ENCODE data around the gene POLR1E.
A peak's percentile ranks its signal among the peaks of the same experiment; 100 is the strongest.
"Not testable (repeated sequence)": the region's sequence is repeated elsewhere in the genome, so short reads cannot be mapped to it uniquely, and the experiment has no call there.

The POLR1E gene

DNA sequence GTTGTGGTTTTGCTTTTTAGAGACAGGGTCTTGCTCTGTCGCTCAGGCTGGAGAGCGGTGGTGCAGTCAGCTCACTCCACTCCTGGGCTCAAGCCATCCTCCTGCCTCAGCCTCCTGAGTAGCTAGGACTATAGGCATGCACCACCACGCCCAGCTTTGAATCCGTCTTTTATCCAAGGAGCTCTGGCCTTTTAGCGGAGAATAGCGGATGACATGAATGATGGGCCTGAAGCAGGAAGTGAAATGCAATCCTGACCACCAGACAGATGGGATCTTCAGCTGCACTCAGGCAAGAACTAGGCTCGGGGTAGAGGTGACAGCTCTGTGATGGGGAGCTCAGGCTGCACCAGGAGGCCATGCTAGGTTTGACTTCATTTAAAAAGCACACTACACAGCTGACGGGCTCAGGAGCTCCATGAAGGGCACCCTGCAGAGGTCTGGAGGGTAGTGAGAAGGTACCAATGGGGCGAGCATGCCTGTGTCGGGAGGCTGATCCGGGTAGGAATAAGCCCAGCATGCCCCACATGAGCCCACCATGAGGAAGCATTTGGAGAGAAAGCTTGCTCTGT is 21.9 kb downstream of the POLR1E start:
- no peak for DNase-seq

DNA sequence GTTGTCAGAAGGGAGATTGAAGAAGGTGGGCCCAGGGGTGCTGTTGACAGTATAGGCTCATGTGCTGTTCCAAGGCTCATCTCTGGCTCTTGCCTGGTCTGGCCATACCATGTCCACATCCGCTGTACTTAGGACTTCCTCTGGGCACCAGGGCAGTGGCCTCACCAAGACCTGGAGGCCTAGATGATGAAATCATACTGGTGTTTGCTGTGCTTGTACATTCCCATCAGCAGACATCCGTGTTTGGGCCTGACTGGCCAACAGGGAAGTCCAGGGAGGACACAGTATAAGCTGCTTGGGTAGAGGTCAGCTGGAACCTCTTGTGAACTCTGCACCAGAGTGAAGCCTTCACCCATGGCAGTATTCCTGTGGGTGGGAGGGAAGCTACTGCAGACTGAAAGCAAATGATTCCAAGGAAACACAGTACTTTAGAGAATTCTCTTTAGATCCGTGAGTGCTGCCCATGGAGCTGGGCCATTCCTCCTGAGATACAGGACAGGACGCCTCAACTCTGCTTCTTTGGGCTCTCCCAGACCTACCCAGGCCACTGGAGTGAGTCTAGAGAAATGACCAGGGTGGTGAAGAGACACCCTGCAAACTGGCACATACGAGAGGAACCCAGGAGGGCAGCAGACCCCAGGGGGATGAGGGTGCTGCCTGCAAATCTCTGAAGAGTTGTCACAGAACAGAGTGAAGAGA is 22.5 kb downstream of the POLR1E start:
- DNase-seq, result no peak

DNA sequence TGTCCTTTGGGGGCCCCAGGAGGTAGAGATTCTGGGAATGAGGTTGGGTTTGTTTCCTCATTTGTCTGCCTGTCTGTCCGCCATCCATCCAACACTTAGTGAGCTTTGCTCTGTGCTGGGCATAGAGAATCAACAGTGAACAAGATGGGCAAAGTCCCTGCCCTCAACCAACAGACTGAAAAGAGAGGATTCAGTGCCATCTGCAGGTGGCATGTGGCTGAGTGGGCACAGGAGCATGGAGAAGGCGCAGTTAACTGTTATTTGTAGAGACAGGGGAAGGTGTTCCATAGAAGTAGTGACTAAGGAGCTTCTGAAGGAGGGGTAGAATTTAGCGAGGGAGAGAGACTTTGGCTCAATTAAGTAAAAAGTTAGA is 23.1 kb downstream of the POLR1E start:
- no peak for DNase-seq

DNA sequence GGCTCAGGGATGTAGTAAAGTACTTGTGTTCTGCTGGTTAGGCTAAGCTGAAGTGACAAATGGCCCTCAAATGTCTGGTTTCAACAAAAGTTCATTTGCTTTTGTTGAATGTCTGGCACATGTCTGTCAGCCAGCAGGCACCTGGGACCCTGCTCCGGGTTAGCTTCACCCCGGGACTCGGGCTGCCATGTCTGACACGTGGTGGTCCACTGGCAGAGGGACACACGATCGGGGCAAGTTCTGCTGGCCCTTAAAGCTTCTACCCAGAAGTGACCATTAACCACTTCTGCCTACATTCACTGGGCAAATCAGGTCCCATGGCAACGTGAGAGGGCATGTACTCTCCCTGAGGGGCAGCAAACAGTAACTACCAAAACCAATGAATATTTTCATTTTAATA is 23.8 kb downstream of the POLR1E start:
- no peak for DNase-seq

DNA sequence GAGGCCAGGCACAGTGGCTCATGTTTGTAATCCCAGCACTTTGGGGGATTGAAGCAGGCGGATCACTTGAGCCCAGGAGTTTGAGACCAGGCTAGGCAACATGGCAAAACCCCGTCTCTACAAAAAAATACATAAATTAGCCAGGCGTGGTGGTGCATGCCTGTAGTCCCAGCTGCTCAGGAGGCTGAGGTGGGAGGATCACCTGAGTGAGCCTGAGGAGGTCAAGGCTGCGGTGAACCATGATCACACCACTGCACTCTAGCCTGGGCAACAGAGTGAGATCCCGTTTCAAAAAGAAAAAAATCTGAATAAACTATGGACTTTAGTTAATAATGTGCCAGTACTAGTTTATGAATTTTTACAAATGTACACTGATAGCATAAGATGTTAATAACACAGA is 24.3 kb downstream of the POLR1E start:
- not testable (repeated sequence) for DNase-seq

DNA sequence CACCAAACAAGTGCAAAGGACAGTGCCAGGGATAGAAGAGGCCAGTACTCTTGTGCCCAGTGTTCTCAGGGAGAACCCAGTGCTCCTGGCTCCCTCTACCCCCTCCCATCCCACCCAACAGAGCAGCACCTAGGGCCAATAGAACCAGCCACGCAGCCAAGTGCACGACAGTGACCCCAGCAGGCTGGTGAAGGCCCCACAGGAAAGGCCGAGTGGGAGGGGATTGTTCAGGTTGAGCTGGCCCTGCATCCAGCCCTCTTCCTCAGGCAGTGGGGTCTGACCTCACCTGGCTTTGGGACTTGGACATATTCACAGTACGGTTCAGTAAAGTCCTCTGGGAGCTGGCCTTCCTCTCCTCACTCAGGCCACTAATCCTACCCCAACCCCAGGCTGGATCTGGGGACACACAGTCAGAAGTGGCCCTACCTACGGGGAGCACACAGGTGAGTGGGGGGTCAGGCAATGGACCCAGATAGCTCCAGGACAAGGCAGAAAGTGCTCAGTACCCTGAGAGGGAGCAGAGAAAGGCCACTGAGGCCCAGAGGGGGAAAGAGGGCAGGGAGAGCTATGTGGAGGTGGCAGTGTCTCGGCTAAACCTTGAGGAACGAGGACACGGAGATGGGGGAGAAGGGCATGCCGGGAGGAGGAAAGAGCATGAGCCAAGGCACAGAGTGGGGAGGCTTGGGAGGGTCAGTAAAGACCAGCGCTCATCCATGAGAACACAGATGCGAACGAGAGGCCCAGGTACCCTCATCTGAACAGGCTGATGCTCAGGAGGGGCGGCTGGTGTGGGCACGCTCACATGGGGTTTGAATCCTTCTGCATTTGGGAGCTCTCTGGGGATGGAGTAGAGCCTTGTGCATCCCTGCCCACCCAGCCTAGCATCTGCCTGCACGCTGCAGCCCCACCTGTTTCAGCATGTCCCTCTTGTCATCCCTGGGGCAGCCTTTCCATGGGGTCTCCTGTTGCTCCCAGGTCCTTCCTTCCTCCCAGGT is 25.6 kb downstream of the POLR1E start:
- DNase-seq, result peak; percentile 11

DNA sequence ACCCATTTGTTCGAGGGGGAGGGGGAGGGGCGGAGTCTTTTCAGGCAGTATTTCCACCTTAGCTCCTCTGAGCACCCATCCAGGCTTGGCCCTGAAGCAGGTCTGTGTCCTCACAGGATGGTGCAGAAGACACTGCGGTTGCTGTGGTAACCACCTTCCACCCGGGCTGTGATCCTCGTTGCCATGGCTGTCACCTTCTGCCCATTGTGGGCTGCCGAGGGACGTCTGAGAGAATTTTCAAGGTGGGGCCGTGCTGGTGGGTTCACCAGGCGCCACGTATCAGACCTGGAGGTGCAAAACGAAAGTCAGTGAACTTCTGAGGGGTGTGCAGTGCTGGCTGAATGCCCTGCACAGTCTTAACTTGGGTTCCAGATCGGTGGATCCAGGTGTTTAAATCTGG is 26.7 kb downstream of the POLR1E start:
- DNase-seq, result no peak

DNA sequence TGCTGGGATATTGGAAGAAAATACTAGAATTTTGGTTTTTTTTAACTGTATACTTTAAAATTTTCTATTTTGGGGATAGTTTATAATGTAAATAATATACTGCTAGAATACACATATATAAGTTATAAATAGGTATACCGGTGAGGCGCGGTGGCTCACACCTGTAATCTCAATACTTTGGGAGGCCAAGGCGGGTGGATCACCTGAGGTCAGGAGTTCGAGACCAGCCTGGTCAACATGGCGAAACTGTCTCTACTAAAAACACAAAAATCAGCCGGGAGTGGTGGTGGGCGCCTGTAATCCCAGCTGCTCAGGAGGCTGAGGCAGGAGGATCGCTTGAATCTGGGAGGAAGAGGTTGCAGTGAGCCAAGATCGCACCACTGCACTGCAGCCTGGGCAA is 28.7 kb downstream of the POLR1E start:
- DNase-seq, result not testable (repeated sequence)

DNA sequence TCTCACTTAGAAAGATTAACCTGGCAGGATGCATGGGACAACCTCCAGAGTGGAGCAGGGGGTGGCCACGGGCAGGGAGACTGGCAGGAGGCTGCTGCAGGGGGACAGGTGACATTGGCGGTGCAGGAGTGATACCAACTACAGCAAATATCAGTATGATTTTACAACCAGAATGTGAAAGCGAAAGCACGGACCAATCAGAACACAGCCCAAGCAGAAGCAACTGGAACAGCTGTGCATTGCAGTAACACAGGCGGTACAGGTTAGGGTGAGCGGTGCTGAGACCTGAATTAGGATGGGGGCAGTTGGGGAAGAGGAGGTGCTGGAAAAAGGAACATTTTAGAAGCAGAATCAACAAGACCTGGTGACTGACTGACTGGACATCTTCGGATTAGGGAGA is 29.3 kb downstream of the POLR1E start:
- no peak for DNase-seq

DNA sequence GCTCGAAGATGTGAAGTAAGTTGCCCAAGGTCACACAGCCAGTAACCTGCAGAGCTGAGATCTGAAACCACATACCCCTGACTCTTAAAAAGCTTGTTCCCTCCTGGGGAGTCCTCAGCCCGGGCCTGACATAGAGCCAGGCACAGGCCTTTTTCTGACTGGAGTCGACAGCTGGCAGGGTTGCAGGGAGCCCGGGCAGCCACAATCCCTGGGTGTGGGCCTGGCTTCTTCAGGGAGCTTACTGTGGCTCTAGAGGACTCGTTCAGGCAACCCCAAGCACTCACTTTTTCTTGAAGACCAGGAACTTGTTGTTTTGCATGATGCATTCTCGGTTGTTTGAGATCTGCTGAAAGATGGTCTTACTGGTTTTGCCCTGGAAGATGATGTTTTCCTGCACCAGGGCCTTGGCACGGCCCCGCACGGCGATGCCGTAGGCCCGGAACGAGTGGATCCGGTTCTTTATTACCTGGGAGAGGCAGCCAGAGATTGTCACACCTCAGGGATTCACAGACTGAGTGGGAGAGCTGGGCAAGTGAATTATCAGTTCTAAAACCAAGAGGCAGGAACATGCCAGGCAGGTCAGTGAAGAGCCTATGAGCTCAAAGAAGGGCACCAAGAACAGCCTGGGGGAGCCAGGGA is 30.0 kb downstream of the POLR1E start:
- no peak for DNase-seq

DNA sequence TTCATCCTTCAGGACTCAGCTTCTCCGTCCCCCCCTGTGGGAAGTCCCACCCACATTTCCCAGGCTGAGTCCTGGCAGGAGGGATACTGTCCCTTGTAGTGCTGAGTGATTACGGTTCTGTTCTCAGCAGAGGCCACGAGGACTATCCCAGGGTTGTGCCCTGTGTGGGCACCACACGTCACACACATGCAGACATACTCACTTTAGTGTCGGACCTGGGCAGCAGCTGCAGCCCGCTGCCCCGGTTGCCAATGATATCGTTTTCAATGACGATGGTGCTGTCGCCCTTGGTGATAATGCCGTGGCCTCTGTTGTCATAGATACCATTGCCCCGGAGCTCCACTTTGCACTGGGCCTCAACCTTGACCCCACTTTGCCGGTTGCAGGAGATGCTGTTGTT is 32.2 kb downstream of the POLR1E start:
- no peak for DNase-seq

DNA sequence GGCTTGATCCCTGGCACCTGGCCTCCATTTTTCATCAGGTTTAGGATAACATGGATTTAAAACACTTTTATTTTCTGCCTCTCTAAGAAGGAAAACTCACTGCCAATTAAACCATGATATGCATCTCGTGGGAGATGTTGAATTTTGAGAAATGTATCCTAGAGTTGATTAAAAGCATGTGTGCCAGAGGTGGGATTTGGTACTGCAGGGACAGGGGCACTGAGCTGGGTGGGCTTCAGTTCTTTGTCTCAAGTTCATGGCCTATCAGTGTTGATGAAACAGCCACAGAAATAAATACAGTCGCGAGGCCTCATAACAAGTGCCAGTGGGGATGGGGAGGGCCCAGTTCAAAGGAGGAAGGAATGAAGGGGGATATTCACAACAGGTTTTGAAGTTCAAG is 34.9 kb downstream of the POLR1E start:
- DNase-seq, result no peak

DNA sequence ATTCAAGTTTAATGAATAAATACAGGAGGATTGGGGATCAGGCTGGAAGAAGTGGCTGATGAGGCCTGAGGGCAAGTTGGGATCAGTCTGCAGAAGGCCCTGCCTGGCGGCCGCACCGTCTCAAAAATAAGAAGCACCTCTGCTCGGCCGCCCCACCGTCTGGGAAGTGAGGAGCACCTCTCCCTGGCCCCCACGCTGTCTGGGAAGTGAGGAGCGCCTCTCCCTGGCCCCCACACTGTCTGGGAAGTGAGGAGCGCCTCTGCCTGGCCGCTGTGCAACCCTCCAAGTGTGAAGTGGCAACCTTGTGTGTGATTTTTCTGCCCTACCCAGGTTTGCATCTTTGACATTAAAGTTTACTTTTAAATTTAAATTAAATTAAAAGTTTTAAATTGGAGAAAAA is 35.4 kb downstream of the POLR1E start:
- no peak for DNase-seq

DNA sequence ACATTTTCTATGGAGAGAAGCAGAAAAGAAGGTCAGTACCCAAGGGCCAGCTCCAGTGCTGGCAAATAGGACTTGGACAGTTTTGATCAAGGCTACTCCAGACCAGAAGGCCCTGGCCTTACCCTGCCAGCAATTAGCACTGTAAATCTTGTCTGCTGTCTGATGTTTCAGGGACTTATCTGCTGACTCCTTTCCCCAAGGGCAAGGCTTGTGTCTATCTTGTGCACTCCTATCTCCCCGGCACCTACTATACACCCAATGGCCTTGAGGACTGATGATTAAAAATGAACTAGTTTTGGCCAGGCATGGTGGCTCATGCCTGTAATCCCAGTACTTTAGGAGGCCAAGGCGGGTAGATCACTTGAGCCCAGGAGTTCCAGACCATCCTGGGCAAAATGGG is 37.2 kb downstream of the POLR1E start:
- DNase-seq, result no peak

DNA sequence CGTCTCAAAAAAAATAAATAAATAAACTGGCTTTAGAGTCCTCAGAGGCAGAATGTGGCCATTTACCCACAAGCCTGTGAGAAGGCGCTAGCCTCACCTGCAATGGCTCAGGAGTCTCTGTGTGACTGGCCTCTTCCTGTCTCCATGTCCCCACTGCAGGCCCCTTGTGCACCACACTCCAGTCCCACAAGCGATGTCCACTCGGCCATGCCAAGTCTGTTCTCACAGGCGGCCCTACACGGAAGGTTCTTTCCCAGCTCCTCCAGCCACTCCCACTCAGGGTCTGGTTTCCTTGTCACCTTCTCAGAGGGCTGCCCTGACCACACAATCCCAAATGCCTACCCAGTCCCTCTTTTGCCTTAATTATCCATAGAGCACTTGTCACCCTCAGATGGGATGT is 38.2 kb downstream of the POLR1E start:
- DNase-seq, result no peak

DNA sequence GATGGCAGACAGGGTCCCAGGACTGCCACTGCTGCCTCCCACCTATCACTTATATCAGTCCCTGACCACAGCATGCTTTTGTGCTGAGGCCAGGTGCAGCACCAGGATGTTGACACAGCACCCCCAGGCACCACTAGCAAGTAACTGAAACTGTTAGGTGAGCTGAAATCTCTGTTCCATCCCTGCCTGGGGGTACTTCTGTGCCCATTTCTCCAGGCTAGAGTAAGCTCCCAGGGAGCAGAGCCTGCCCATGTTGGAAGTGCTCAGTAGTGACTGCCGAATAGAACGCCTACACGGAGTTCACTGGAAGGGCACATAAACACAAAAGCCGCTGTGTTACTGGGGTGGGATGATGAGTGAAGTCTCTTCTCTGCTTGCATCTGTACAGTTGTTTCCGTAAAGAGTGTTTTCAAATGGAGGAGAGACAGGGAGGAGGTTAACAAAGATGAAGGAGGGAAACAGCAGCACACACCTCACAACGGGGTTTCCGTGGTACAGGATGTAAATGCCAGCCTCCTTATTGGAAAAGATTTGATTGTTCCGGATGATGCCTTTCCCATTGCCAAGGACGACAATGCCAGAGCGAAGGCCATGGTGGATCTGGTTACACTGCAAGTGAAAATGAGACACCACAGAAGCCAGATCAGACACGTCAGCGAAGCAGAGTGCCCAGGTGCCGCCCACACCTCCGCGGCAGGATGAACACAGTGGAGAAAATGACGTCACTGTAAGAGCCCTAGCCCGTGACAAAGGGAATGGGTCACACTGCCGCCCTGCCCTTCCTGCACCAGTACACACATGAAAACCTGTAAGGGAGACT is 43.1 kb downstream of the POLR1E start:
- DNase-seq, result no peak

DNA sequence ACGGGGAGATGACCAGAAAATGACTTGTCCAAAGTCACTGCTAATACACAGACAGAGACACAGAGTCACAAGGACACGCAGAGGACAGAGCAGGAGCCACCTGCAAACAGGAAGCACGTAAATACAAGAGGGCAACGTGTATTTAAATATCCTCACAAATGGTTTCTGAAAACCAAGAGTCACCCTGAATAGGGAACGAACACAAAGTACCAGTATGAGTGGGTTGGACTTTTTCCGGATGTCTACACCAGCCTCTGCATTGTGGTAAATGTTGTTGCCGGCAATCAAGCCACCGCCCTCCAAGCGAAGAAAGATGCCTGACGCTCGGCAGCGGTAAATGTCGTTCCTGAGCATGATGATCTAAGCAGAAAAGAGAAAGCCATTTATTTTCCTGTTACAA is 46.0 kb downstream of the POLR1E start:
- no peak for DNase-seq

DNA sequence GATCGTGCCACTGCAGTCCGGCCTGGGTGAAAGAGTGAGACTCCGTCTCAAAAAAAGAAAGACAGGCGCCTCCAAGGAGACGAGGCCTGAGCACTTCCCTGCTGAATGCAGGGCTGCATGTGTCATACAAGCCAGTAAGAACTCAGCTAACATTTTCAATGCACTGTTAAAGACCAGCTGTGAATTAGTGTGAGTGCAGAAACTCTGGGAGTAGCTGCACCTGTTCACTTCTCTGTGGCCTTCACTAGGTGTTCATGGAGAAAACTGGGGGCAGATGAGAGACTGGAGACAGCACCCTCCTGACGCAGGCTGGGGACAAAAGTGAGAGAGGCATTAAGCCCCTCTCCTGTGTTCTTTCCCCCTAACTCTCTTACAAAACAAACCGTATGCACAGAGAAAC is 48.7 kb downstream of the POLR1E start:
- no peak for DNase-seq

DNA sequence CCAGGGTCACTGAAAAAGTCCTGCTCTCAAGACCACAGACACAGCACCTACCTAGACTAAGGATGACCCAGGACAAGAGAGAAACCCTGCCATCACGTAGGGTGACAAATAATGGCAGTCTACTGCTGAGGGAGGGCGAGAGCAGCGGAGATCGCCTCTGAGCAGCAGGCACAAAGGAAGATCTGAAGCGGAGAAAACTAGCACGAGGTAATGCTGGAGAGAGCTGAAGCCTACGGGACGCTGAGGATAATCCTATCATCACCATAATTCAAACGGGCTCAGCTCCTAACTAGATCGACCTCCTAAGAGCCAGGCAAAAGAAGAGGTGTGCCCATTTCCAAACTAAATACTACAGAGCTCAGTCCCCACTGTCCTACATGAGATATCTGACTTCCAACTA is 49.2 kb downstream of the POLR1E start:
- no peak for DNase-seq

DNA sequence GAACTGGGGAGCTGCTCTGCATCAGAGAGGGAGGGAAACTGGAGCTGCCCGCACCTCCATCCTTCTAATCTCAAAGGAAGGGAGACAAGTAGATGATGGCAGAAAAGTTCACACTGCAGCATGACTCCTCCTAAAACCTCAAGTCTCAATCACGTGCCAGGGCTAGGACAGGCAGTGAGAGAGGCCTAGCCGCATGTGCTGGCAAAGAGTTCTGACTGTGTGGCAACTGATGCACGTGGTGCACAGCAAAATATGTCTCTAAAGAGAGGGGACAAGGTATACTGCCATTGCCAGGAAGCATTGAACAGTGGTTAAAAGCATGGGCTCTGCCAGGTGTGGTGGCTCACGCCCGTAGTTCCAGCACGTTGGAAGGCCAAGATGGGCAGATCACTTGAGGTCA is 52.4 kb downstream of the POLR1E start:
- no peak for DNase-seq

DNA sequence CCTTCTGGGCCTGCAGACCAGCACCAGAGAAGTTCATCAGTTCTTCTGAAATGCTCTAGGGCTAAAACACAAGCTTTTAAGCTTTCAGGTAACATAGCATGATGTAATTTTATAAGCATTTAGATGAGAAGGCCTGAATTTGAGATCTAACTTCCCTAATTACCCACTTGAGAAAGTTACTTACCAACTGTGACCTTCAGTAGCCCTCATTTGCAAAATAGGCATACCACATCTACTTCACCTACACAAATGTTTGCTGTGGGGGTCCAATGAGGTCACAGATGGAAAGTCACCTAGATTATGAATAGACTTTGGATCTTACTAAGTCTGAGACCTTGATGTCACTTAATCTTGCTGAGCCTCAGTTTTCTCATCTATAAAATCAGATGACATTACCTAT is 53.9 kb downstream of the POLR1E start:
- no peak for DNase-seq

DNA sequence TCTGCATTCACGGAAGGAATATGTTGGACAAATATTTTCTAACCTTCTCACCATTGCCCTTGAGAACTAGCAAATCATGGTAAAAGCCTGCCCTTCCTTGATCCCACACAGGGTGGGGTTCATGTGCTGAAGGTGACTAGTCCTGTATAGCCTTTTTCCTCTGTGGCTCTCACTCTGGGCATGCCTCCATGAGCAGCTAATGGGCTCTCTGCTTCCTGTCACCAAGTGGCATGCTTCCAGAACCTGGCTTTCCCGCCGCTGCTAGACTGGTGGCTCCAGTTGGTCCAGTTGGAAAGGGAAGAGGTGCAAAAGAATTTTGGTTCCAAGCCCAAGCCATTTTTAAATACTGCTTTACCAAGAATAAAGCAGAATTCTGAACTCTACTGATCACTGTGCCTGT is 54.9 kb downstream of the POLR1E start:
- no peak for DNase-seq

DNA sequence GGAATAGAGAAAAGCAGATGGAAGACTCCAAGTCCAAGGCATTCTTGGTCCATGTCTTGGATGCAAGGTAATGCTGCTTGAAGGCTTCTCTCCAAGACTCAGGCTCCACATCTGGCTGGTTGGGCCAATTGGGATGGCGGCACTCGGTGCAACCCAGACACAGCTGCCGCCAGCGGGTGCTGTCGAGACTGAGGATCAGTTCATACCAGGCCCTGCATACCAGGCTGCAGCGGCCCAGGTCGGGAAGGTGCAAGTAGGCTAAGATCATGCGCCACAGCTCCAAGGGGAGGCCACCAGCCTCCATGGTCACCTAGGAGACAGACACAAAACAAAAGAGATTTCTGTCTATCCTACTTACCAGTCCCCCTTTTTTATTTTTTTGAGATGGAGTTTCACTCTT is 55.7 kb downstream of the POLR1E start:
- DNase-seq, result no peak

Data from NCI-H226 (cell line).